SK-N-SH (cell line): ENCODE measurements around the gene GRIN2A. TPM values are rescaled to one million over a fixed set of nuclear protein-coding genes. Genes with fewer than 3 reads are reported as not detected.

Experiments
- CTCF ChIA-PET: fragments of 300-600, 350-600 bp; formaldehyde crosslinking; extraction: SDS; loops from one replicate; lab custom pipeline; 2021; lab: Yijun Ruan, JAX
- POLR2A ChIA-PET: fragments of 350-600 bp; sonication (Branson Sonifier 250); formaldehyde crosslinking; extraction: SDS; loops from one replicate; lab custom pipeline; 2020; ENCODE audit warnings: antibody characterized with exemption, inconsistent platforms; lab: Yijun Ruan, JAX
- DNase-seq: peaks from one replicate; pipeline ENCODE4 v3.0.0; 2012
- H2AFZ ChIP-seq: fragments of 200-600 bp; sonication (generic); 2 replicates; pipeline ENCODE4 v1.8.1; 2016; ENCODE audit warnings: antibody characterized with exemption, mild to moderate bottlenecking, low read depth
- H3F3A ChIP-seq: fragments of 200-600 bp; sonication (generic); replicated peaks from 2 replicates; pipeline ENCODE3; 2016; ENCODE audit warnings: antibody characterized with exemption, mild to moderate bottlenecking; ENCODE audit not compliant: insufficient read depth
- H3K27ac ChIP-seq, 2 experiments: fragments of 200-500 bp in 1 of 2; fragments of 200-600 bp in 1 of 2; sonication (Bioruptor generic) in 1 of 2; sonication (generic), shearing (Covaris generic) in 1 of 2; 2 replicates each; pipeline versions ENCODE4 v1.5.1 to v1.6.1; 2014 to 2016; ENCODE audit warnings: low read depth in 2 of 2, inconsistent platforms in 1 of 2, low read length in 1 of 2, mild to moderate bottlenecking in 1 of 2, mixed read lengths in 1 of 2
- H3K27me3 ChIP-seq: fragments of 200-600 bp; sonication (generic), shearing (Covaris generic); 2 replicates; pipeline ENCODE4 v1.6.1; 2016; ENCODE audit warnings: mixed run types; ENCODE audit not compliant: insufficient read depth
- H3K36me3 ChIP-seq, 2 experiments: fragments of 200-500 bp in 1 of 2; fragments of 200-600 bp in 1 of 2; sonication (Bioruptor generic) in 1 of 2; sonication (generic) in 1 of 2; replicated peaks in 1 of 2; 2 replicates each; pipeline versions ENCODE3 to v1.5.1; 2014 to 2016; ENCODE audit warnings: low read length in 1 of 2, mild to moderate bottlenecking in 1 of 2; ENCODE audit not compliant: insufficient read depth in 2 of 2, control insufficient read depth in 1 of 2
- H3K4me1 ChIP-seq, 2 experiments: fragments of 200-500 bp in 1 of 2; fragments of 200-600 bp in 1 of 2; sonication (Bioruptor generic) in 1 of 2; sonication (generic), shearing (Covaris generic) in 1 of 2; 2 replicates each; pipeline versions ENCODE4 v1.5.1 to v1.6.1; 2014 to 2016; ENCODE audit warnings: low read depth in 1 of 2, low read length in 1 of 2, mixed run types in 1 of 2; ENCODE audit not compliant: insufficient read depth in 2 of 2, control insufficient read depth in 1 of 2
- H3K4me2 ChIP-seq: fragments of 200-600 bp; sonication (generic), shearing (Covaris generic); 2 replicates; pipeline ENCODE4 v1.6.1; 2017; ENCODE audit warnings: mixed run types
- H3K4me3 ChIP-seq, 2 experiments: fragments of 200-500 bp in 1 of 2; fragments of 200-600 bp in 1 of 2; sonication (Bioruptor generic) in 1 of 2; sonication (generic), shearing (Covaris generic) in 1 of 2; 2 replicates each; pipeline versions ENCODE4 v1.5.1 to v1.8.1; 2014 to 2016; ENCODE audit warnings: low read depth in 2 of 2, inconsistent platforms in 1 of 2, low read length in 1 of 2, mild to moderate bottlenecking in 1 of 2, mixed read lengths in 1 of 2, moderate library complexity in 1 of 2
- H3K79me2 ChIP-seq: fragments of 200-600 bp; sonication (generic); 2 replicates; pipeline ENCODE4 v1.8.1; 2017; ENCODE audit warnings: mild to moderate bottlenecking; ENCODE audit not compliant: insufficient read depth
- H3K9ac ChIP-seq: fragments of 200-600 bp; sonication (generic); 2 replicates; pipeline ENCODE4 v1.6.1; 2017; ENCODE audit warnings: mixed run types
- H3K9me2 ChIP-seq: fragments of 200-600 bp; sonication (generic); 2 replicates; pipeline ENCODE4 v1.6.1; 2017; ENCODE audit warnings: mixed run types
- H3K9me3 ChIP-seq: fragments of 200-600 bp; sonication (generic); 2 replicates; pipeline ENCODE4 v1.6.1; 2017; ENCODE audit warnings: mixed run types, mild to moderate bottlenecking, moderate library complexity
- H4K20me1 ChIP-seq: fragments of 200-600 bp; sonication (generic); 2 replicates; pipeline ENCODE4 v1.6.1; 2017; ENCODE audit warnings: mild to moderate bottlenecking, mixed run types; ENCODE audit not compliant: insufficient read depth
- CHD2 ChIP-seq: fragments of 150-350 bp; IDR thresholded peaks from 2 replicates; pipeline ENCODE4 v1.6.1; 2018; ENCODE audit warnings: low read length; ENCODE audit not compliant: partially characterized antibody
- CTCF ChIP-seq: fragments of 200-600 bp; sonication (generic); IDR thresholded peaks from 2 replicates; pipeline ENCODE4 v1.6.1; 2017; ENCODE audit warnings: antibody characterized with exemption, mild to moderate bottlenecking, moderate library complexity
- ELF1 ChIP-seq: IDR thresholded peaks from 2 replicates; pipeline ENCODE4 v1.4.0; 2012
- EP300 ChIP-seq, 2 experiments: IDR thresholded peaks; 2 replicates each; pipeline versions ENCODE4 v1.4.0 to v1.6.1; 2012; ENCODE audit warnings: borderline replicate concordance in 1 of 2, low read depth in 1 of 2, low read length in 1 of 2
- FOXM1 ChIP-seq: IDR thresholded peaks from 2 replicates; pipeline ENCODE4 v1.4.0; 2012; ENCODE audit warnings: low read depth, mild to moderate bottlenecking
- GABPA ChIP-seq: IDR thresholded peaks from 2 replicates; pipeline ENCODE4 v1.4.0; 2012; ENCODE audit warnings: low read depth, mild to moderate bottlenecking
- GATA2 ChIP-seq: sonication (generic); formaldehyde crosslinking; IDR thresholded peaks from 2 replicates; pipeline ENCODE4 v1.5.0; 2020; ENCODE audit warnings: mild to moderate bottlenecking, missing genetic modification reagents
- IRF3 ChIP-seq: fragments of 150-350 bp; IDR thresholded peaks from 2 replicates; pipeline ENCODE4 v1.6.1; 2016; ENCODE audit warnings: mild to moderate bottlenecking, low read depth, low read length
- MEF2A ChIP-seq: IDR thresholded peaks from 2 replicates; pipeline ENCODE4 v1.4.0; 2012; ENCODE audit warnings: low read depth, borderline replicate concordance
- MXI1 ChIP-seq: IDR thresholded peaks from 2 replicates; pipeline ENCODE4 v1.6.1; 2012; ENCODE audit warnings: mild to moderate bottlenecking, low read depth, low read length, improper control_type of control experiment
- NFIC ChIP-seq: IDR thresholded peaks from 2 replicates; pipeline ENCODE4 v1.4.0; 2012; ENCODE audit warnings: borderline replicate concordance
- REST ChIP-seq: IDR thresholded peaks from 2 replicates; pipeline ENCODE4 v1.6.1; 2012; ENCODE audit warnings: mild to moderate bottlenecking, low read depth, low read length, moderate library complexity
- SMC3 ChIP-seq: IDR thresholded peaks from 2 replicates; pipeline ENCODE4 v1.6.1; 2012; ENCODE audit warnings: low read depth, low read length, improper control_type of control experiment
- TCF12 ChIP-seq: IDR thresholded peaks from 2 replicates; pipeline ENCODE4 v1.4.0; 2012
- YY1 ChIP-seq: IDR thresholded peaks from 2 replicates; pipeline ENCODE4 v1.4.0; 2012; ENCODE audit warnings: low read depth, mild to moderate bottlenecking
- WGBS: methylation state at CpG from one replicate; pipeline ENCODE4 v1.1.6; 2017; ENCODE audit warnings: low lambda C conversion rate; 5-methylcytosine and 5-hydroxymethylcytosine counted together
- polyA plus RNA-seq, 3 experiments: library from polyadenylated mRNA; depleted of rRNA; stranded (reverse); fragments of >200 nt; gene quantifications; 2 replicates each; pipeline ENCODE4 v1.2.3, GENCODE V29; 2012
- TF ChIP-seq, protein P1 (sequence below): fragments of 150-350 bp; IDR thresholded peaks from 2 replicates; pipeline ENCODE4 v1.6.1; 2017; ENCODE audit warnings: antibody characterized with exemption, low read length, low read depth, borderline replicate concordance

Gene GRIN2A
- polyA plus RNA-seq, 1 of the 3 experiments (the other 2 are of a cell fraction) = not detected

- Histone ChIP-seq H3K27me3 (no peaks in the 10 kb centered on the region), H3K36me3 (no peaks in the 10 kb centered on the region), H3K4me3 (no peak overlapping the region), H3F3A (no peaks in the 10 kb centered on the region), H4K20me1 (no peaks in the 10 kb centered on the region), H2AFZ (no peak overlapping the region), H3K9me2 (no peaks in the 10 kb centered on the region)
- no peak for DNase-seq
- no peak for TF ChIP-seq CTCF
- no peak for TF ChIP-seq FOXM1
- TF ChIP-seq ELF1 = no peak
- no peak for TF ChIP-seq EP300 (IDR thresholded peaks at IDR 0.05; ENCODE audit: borderline replicate concordance in 1 of 2, low read depth in 1 of 2, low read length in 1 of 2)
- TF ChIP-seq YY1 = no peak
- no peak for TF ChIP-seq IRF3
- no peak for TF ChIP-seq GABPA
- no peak for TF ChIP-seq MEF2A
- TF ChIP-seq REST = no peak
- no peak for TF ChIP-seq CHD2
- no peak for TF ChIP-seq TCF12
- no peak for TF ChIP-seq NFIC
- TF ChIP-seq, protein P1, sequence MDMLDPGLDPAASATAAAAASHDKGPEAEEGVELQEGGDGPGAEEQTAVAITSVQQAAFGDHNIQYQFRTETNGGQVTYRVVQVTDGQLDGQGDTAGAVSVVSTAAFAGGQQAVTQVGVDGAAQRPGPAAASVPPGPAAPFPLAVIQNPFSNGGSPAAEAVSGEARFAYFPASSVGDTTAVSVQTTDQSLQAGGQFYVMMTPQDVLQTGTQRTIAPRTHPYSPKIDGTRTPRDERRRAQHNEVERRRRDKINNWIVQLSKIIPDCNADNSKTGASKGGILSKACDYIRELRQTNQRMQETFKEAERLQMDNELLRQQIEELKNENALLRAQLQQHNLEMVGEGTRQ = no peak
- no peak for TF ChIP-seq MXI1
- TF ChIP-seq SMC3 = no peak
- TF ChIP-seq GATA2 (CRISPR knock-in tag) = no peak
- TF ChIP-seq, all 33 proteins: peak for 0
- Histone ChIP-seq H3K9ac (no peak overlapping the region), H3K27ac (no peak overlapping the region), H3K4me2 (no peak overlapping the region), H3K4me1 (no peaks in the 10 kb centered on the region), H3K79me2 (no peaks in the 10 kb centered on the region), H3K9me3 (no peaks in the 10 kb centered on the region)
- WGBS = 8% methylated on average over 3 of the region's 3 CpGs
- CTCF ChIA-PET = no interaction called here
- POLR2A ChIA-PET = no interaction called here
Measured at GRCh38 chr16:10220942-10221341, 38.7 kb upstream of the GRIN2A start.
